ENCODE measurements around the gene NPBWR2. TPM values are rescaled to one million over a fixed set of nuclear protein-coding genes. Genes with fewer than 3 reads are reported as not detected.

NPBWR2 gene, protein sequence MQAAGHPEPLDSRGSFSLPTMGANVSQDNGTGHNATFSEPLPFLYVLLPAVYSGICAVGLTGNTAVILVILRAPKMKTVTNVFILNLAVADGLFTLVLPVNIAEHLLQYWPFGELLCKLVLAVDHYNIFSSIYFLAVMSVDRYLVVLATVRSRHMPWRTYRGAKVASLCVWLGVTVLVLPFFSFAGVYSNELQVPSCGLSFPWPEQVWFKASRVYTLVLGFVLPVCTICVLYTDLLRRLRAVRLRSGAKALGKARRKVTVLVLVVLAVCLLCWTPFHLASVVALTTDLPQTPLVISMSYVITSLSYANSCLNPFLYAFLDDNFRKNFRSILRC
- not detected in 2 replicates for total RNA-seq
- long read RNA-seq = 0 reads

GRCh38 chr20:64106981-64107735 lies at the start of gene NPBWR2:
NPBWR2 (minus strand) TSS chr20:64107565; CDS start chr20:64106831, 734 bp downstream.
- no peak within 1 kb of the TSS for H3K27ac Mint-ChIP-seq (ENCODE audit: unreplicated experiment)
- H3K4me1 Mint-ChIP-seq = peaks cover 4% of the 10 kb centered on the region
- no peaks in the 10 kb centered on the region for H3K36me3 Mint-ChIP-seq (ENCODE audit: low read depth)
- H3K9me3 Mint-ChIP-seq = no peaks in the 10 kb centered on the region
- no peak within 1 kb of the TSS for H3K4me3 Mint-ChIP-seq
- TF ChIP-seq CTCF (conservative IDR thresholded peaks at IDR 0.05) = no peak
- no peak for DNase-seq (ENCODE audit: low read depth, low spot score)
- peaks cover 17% of the 10 kb centered on the region for H3K27me3 Mint-ChIP-seq (ENCODE audit: low read depth)

DNA sequence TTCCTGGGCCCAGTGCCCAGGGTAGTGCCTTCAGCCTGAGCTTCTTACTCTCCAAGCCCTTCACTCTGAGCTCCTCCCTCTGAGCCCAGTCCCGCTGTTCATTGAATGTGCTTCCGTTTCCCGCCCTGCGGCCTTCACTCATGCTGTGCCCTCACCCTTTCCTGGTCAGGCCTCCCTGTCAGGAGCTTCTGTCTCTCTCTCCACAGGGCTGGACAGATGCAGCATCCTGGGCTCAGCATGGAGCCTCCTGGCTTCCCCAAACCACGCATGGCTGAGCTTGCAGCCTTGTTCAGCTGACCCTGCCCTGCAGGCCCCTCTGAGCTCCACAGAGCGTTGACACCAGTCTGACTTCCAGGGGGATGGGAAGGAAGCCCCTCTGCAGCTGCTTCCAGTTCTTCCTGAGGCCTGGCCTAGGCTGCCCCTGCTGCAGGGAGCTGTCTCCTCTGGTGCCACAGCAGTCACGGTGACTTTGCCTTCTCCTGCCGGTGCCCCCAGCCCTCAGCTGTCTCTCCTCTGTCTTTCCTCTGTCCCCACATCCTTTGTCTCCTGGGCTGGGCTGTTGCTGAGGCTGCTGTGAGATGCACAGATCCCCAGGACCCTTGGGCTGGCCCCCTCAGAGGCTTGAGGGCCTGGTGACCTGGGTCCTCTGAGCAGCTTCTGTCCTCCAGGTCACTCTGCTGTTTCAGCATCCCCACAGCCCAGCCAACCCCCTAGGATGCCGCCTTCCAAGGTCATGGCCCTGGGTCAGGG lies 48.9 kb upstream of the NPBWR2 start:
- no peak overlapping the region for H3K4me3 Mint-ChIP-seq
- H3K36me3 Mint-ChIP-seq (ENCODE audit: low read depth) = no peaks in the 10 kb centered on the region
- H3K27ac Mint-ChIP-seq (ENCODE audit: unreplicated experiment) = peak overlapping the region; percentile 92
- DNase-seq (ENCODE audit: low read depth, low spot score) = no peak
- peaks cover 19% of the 10 kb centered on the region for H3K27me3 Mint-ChIP-seq (ENCODE audit: low read depth)
- H3K4me1 Mint-ChIP-seq = peaks cover 47% of the 10 kb centered on the region
- no peak for TF ChIP-seq CTCF (conservative IDR thresholded peaks at IDR 0.05)
- H3K9me3 Mint-ChIP-seq = no peaks in the 10 kb centered on the region

DNA sequence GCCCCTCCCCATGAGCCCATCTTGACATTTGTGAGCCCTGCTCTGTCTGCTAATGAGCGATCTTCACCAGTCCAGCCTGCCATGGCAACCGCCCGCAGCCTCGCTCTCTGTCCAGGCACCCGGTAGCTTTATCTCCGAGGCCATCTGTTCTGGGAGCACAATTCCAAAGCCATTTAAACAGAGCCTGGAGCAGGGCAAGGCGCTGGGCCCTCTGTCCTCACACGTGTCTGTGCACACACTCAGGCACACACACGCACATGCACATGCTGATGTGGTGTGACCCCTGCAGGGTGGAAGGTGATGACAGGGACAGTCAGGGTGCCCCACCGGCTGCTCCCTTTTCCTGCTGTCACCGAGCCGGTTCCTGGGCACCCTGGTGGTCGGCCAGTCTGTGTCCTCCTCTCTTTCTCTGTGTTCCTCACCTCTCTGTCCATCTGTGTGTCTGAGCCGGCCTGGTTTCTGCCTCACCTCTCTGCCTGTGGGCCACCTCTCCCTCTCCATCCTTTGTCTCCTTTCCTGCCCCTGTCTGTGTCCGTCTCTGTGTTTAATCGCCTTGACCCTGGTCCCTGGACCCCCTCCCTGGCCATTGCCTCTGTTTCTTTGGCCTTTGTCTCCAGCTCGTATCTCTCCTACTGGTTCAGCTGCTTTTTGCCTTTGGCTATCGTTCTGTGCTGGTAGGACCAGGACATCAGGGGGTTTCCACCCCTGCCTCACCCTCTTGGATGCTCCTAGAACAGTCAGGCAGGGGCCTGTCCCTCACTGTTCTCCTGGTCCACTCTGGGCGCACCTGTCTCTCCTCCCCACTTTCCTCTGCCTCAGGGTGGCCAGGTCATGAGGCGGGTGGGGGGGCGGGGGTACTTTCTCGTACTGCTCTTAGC lies 48.1 kb upstream of the NPBWR2 start:
- no peak for DNase-seq (ENCODE audit: low read depth, low spot score)
- Mint-ChIP-seq H3K27ac (ENCODE audit: unreplicated experiment) (peak overlapping the region; percentile 92), H3K27me3 (ENCODE audit: low read depth) (peaks cover 11% of the 10 kb centered on the region), H3K9me3 (no peaks in the 10 kb centered on the region), H3K4me1 (peaks cover 39% of the 10 kb centered on the region), H3K4me3 (no peak overlapping the region), H3K36me3 (ENCODE audit: low read depth) (no peaks in the 10 kb centered on the region)
- no peak for TF ChIP-seq CTCF (conservative IDR thresholded peaks at IDR 0.05)

DNA sequence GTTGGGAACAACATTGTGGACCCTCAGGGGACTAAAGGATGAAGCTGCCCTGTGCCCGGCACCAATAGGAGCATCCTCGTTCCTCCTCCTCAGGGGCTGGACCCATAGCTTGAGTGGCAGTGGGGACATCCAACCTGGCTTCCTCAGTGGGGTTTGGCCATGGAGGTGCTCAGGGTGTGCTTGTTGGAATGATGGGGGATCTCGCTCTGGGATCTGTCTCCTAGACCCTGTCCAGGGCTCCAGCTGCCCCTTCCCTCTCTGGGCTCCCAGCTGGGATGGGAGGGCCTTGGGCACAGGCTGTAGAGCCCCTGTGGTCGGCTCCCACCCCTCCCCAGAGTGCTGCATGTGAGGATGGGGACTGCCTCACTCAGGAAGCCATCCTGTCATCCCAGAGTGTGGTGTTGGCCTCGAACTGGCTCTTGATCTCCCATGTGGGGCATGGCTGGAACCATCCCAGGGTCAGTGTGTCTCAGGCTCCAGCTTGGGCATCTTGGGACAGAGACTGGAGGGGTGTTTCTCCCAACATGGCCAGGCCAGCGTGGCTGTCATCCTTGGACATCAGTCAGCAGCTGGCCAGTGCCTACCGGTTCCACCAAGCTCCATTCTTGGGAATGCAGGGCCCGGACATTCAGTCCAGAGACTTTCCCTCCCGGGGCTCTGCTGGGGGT lies 47.4 kb upstream of the NPBWR2 start:
- no peaks in the 10 kb centered on the region for H3K9me3 Mint-ChIP-seq
- no peak overlapping the region for H3K4me3 Mint-ChIP-seq
- no peak for TF ChIP-seq CTCF (conservative IDR thresholded peaks at IDR 0.05)
- peaks cover 32% of the 10 kb centered on the region for H3K4me1 Mint-ChIP-seq
- no peaks in the 10 kb centered on the region for H3K36me3 Mint-ChIP-seq (ENCODE audit: low read depth)
- peaks cover 5% of the 10 kb centered on the region for H3K27me3 Mint-ChIP-seq (ENCODE audit: low read depth)
- no peak overlapping the region for H3K27ac Mint-ChIP-seq (ENCODE audit: unreplicated experiment)
- DNase-seq (ENCODE audit: low read depth, low spot score) = no peak

Measured in neural crest cell (in vitro differentiated cells).